Smooth muscle cell (in vitro differentiated cells): ENCODE results near the gene CFAP210. TPM values are rescaled to one million over a fixed set of nuclear protein-coding genes. Genes with fewer than 3 reads are reported as not detected.
"Not testable (repeated sequence)": the region's sequence is repeated elsewhere in the genome, so short reads cannot be mapped to it uniquely, and the experiment has no call there.

ENCODE experiments used
- DNase-seq: peaks from one replicate; lab custom pipeline; 2025; ENCODE audit not compliant: unreplicated experiment; lab: John Stamatoyannopoulos, UW
- H2AFZ ChIP-seq: fragments of 200-600 bp; sonication (generic); 2 replicates; pipeline ENCODE4 v1.6.0; 2016; ENCODE audit warnings: antibody characterized with exemption, low read depth, mild to moderate bottlenecking
- H3F3A ChIP-seq: fragments of 200-600 bp; sonication (generic); 2 replicates; pipeline ENCODE4 v1.6.0; 2017; ENCODE audit warnings: antibody characterized with exemption, low read depth
- H3K27ac ChIP-seq: fragments of 200-600 bp; sonication (generic); 2 replicates; pipeline ENCODE4 v1.5.1; 2016; ENCODE audit warnings: low read depth, mild to moderate bottlenecking
- H3K27me3 ChIP-seq: fragments of 200-600 bp; sonication (generic); 2 replicates; pipeline ENCODE4 v1.6.1; 2016; ENCODE audit warnings: low read depth, mild to moderate bottlenecking
- H3K36me3 ChIP-seq: fragments of 200-600 bp; sonication (generic); 2 replicates; pipeline ENCODE4 v1.5.1; 2016; ENCODE audit warnings: low read depth
- H3K4me1 ChIP-seq: fragments of 200-600 bp; sonication (generic); 2 replicates; pipeline ENCODE4 v1.5.1; 2016; ENCODE audit warnings: low read depth
- H3K4me2 ChIP-seq: fragments of 200-600 bp; sonication (generic); 2 replicates; pipeline ENCODE4 v1.6.0; 2016; ENCODE audit warnings: mild to moderate bottlenecking
- H3K4me3 ChIP-seq: fragments of 200-600 bp; sonication (generic); 2 replicates; pipeline ENCODE4 v1.5.1; 2016; ENCODE audit warnings: mild to moderate bottlenecking
- H3K79me2 ChIP-seq: fragments of 200-600 bp; sonication (generic); 2 replicates; pipeline ENCODE4 v1.6.0; 2016; ENCODE audit warnings: low read depth, mild to moderate bottlenecking
- H3K9ac ChIP-seq: fragments of 200-600 bp; sonication (generic); 2 replicates; pipeline ENCODE4 v1.6.0; 2016; ENCODE audit warnings: low read depth
- H3K9me3 ChIP-seq: fragments of 200-600 bp; sonication (generic); replicated peaks from 2 replicates; pipeline ENCODE4 v1.5.1; 2016; ENCODE audit warnings: low read depth
- H4K20me1 ChIP-seq: fragments of 200-600 bp; sonication (generic); 2 replicates; pipeline ENCODE4 v1.6.0; 2016; ENCODE audit warnings: low read depth
- CTCF ChIP-seq: fragments of 200-600 bp; sonication (generic); IDR thresholded peaks from 2 replicates; pipeline ENCODE4 v1.5.1; 2017; ENCODE audit warnings: borderline replicate concordance, mild to moderate bottlenecking, antibody characterized with exemption; ENCODE audit not compliant: insufficient read depth, poor library complexity, severe bottlenecking
- WGBS: methylation state at CpG from one replicate; pipeline ENCODE4 v1.1.7; 2016; ENCODE audit warnings: low lambda C conversion rate; 5-methylcytosine and 5-hydroxymethylcytosine counted together
- polyA plus RNA-seq: library from polyadenylated mRNA; unstranded; fragments of >200 nt; fragmentation: Nextera tagmentation; extraction: Ambion mirVana; gene quantifications from 2 replicates; pipeline ENCODE4 v1.2.1, GENCODE V29; 2016
- total RNA-seq: library from RNA; depleted of rRNA; stranded (reverse); fragments of >200 nt; gene quantifications from 2 replicates; pipeline ENCODE4 v1.2.3, GENCODE V29; 2014

Gene CFAP210
- total and polyA plus RNA-seq, 2 experiments from 2014 or later, result 0.13 TPM; not detected in 1

- H3K4me2 ChIP-seq, H3K27ac ChIP-seq, H3K27me3 ChIP-seq, H3K79me2 ChIP-seq, DNase-seq, H3K9ac ChIP-seq, H2AFZ ChIP-seq, H3K36me3 ChIP-seq, H3K9me3 ChIP-seq, H4K20me1 ChIP-seq, H3F3A ChIP-seq, H3K4me3 ChIP-seq, H3K4me1 ChIP-seq: not testable (repeated sequence)
- 84% methylated on average over 2 of the region's 2 CpGs for WGBS
Measured at GRCh38 chr2:169684712-169685111, 9.5 kb downstream of the CFAP210 start.

DNA sequence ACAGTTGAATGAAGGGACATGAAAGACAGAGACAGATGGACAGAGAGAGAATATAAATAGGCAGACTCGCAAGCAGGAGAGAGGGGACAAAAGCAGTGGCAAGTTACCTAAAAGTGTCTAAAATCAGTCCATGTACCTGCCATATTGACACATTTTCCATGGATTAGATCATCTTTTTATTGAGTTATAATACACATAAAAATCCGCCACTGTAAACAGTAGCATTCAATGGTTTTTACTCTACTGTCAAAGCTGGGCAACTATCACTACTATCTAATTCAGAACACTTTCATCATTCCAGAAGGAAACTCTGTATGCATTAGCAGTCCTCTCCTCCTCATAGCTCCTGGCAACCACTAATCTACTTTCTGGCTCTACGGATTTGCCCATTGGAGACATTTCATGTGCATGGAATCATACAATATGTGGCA, 10.1 kb downstream of the CFAP210 start:
- Histone ChIP-seq H3K79me2 (no peaks in the 10 kb centered on the region), H3K27me3 (no peaks in the 10 kb centered on the region), H3K27ac (no peak overlapping the region), H3K9ac (no peak overlapping the region), H3F3A (no peaks in the 10 kb centered on the region), H3K9me3 (no peaks in the 10 kb centered on the region), H3K4me3 (no peak overlapping the region), H3K4me2 (no peak overlapping the region), H2AFZ (no peak overlapping the region), H4K20me1 (no peaks in the 10 kb centered on the region), H3K36me3 (no peaks in the 10 kb centered on the region), H3K4me1 (no peaks in the 10 kb centered on the region)
- 91% methylated on average over 3 of the region's 3 CpGs for WGBS
- TF ChIP-seq CTCF, result no peak
- DNase-seq, result no peak

DNA sequence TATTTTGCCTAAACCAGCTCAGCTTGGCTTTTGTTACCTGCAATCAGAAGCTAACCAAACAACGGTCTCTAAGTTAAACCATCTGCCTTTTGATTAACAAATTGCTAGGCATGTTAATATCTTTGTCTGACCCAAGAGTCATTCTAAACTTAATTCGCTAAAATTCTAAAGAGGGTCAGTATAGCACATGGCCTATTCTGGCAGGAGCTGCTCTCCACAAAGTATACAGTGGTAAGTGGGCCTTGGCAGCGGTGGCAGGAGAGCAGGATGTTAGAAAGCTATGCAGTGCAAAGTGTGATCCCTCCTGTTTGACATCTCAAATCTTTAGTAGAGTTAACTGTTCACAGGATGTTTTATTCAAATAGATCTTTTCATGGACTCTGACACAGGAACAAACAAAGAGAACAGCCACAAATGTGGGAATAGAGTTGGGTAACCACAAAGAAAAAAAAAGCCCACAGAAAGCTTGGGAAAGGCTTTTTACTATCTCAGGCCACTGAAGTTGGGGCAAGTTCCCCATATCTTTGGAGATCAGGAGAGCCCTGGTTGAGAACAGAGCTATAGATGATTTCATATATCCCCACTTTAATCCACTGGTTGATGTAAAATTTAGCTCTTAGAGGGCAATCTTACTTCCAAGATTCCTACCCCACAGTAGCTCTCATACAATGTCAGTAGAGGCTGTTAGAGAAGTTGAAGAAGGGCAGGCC, 10.6 kb downstream of the CFAP210 start:
- no peak overlapping the region for H2AFZ ChIP-seq
- WGBS, result 64% methylated on average over 3 of the region's 3 CpGs
- no peaks in the 10 kb centered on the region for H3K36me3 ChIP-seq

DNA sequence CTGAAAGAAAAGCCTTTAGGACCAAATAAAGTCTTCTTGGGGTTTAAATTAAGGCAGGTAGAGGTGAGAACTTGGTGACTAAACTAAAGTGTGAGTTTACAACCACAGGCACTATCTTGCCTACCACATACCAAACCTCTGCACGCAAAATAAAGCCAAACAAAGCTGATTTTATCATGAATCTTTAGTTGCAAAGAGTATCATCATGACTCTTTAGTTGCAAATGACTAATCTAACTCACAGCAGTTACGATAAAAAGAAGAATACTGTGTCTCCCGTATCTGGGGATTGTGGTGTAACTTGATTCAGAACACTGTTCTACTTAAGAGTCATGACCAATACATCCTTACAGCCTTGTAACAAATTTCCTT, 11.2 kb downstream of the CFAP210 start:
- TF ChIP-seq CTCF, result no peak
- Histone ChIP-seq H2AFZ (no peak overlapping the region), H4K20me1 (no peaks in the 10 kb centered on the region), H3K4me1 (no peaks in the 10 kb centered on the region), H3K36me3 (no peaks in the 10 kb centered on the region), H3F3A (no peaks in the 10 kb centered on the region), H3K9me3 (no peaks in the 10 kb centered on the region), H3K4me3 (no peak overlapping the region), H3K79me2 (no peaks in the 10 kb centered on the region), H3K27ac (no peak overlapping the region), H3K9ac (no peak overlapping the region), H3K27me3 (no peaks in the 10 kb centered on the region), H3K4me2 (no peak overlapping the region)
- no peak for DNase-seq
- 64% methylated on average over 3 of the region's 3 CpGs for WGBS

More for the DNA sequence above, 10.6 kb downstream of the CFAP210 start:
- H3K4me2 ChIP-seq, result no peak overlapping the region
- H3K4me1 ChIP-seq, result no peaks in the 10 kb centered on the region
- no peaks in the 10 kb centered on the region for H4K20me1 ChIP-seq
- no peaks in the 10 kb centered on the region for H3K9me3 ChIP-seq
- no peak for TF ChIP-seq CTCF
- DNase-seq, result no peak
- H3K27me3 ChIP-seq, result no peaks in the 10 kb centered on the region
- no peaks in the 10 kb centered on the region for H3F3A ChIP-seq
- no peak overlapping the region for H3K4me3 ChIP-seq
- H3K79me2 ChIP-seq, result no peaks in the 10 kb centered on the region
- no peak overlapping the region for H3K9ac ChIP-seq
- no peak overlapping the region for H3K27ac ChIP-seq
